CD4-positive, CD25-positive, alpha-beta regulatory T cell (primary cell): Measurements from ENCODE around the gene CARTPT. TPM values are rescaled to one million over a fixed set of nuclear protein-coding genes. Genes with fewer than 3 reads are reported as not detected.
A peak's percentile ranks its signal among the peaks of the same experiment; 100 is the strongest.

Experiments
- ATAC-seq, 2 donors: fragments of 150-1000 bp; cut with Tn5 transposase; one replicate each; pipeline ENCODE4 v1.10.0; 2021; ENCODE audit warnings: low read depth in 2 of 2, moderate number of reproducible peaks in 2 of 2, moderate library complexity in 1 of 2
- DNase-seq, 3 donors: peaks; one replicate each; pipeline versions ENCODE4 v3.0.0 to v3.0.0-alpha.2; 2012 to 2022; ENCODE audit warnings: mixed read lengths in 1 of 3
- H3K27ac ChIP-seq: one replicate; pipeline ENCODE4 v1.7.0; 2013; ENCODE audit warnings: mild to moderate bottlenecking, low read length; ENCODE audit not compliant: insufficient read depth, poor library complexity, severe bottlenecking
- H3K27me3 ChIP-seq: one replicate; pipeline ENCODE4 v1.7.0; 2013; ENCODE audit warnings: low read length; ENCODE audit not compliant: control insufficient read depth, insufficient read depth
- H3K36me3 ChIP-seq: one replicate; pipeline ENCODE4 v1.7.0; 2013; ENCODE audit warnings: mild to moderate bottlenecking, low read length, moderate library complexity; ENCODE audit not compliant: control insufficient read depth, insufficient read depth
- H3K4me1 ChIP-seq: 2 replicates; pipeline ENCODE4 v1.7.0; 2013; ENCODE audit warnings: mild to moderate bottlenecking, low read length; ENCODE audit not compliant: insufficient read depth, control insufficient read depth, poor library complexity, severe bottlenecking
- H3K4me3 ChIP-seq: one replicate; pipeline ENCODE4 v1.7.0; 2013; ENCODE audit warnings: low read depth, mild to moderate bottlenecking, low read length, moderate library complexity
- H3K9me3 ChIP-seq, 2 experiments: 1 replicate in 1 of 2; 2 replicates in 1 of 2; pipeline ENCODE4 v1.7.0; 2013; ENCODE audit warnings: low read length in 2 of 2, mild to moderate bottlenecking in 1 of 2, moderate library complexity in 1 of 2; ENCODE audit not compliant: control insufficient read depth in 2 of 2
- H3K27ac Mint-ChIP-seq, 3 donors: one replicate each; pipeline ENCODE4 v1.8.0; 2020 to 2022; ENCODE audit warnings: mild to moderate bottlenecking in 3 of 3, mixed read lengths in 3 of 3, moderate library complexity in 2 of 3
- H3K27me3 Mint-ChIP-seq: one replicate; pipeline ENCODE4 v1.8.0; 2022; ENCODE audit warnings: mild to moderate bottlenecking, mixed read lengths
- H3K36me3 Mint-ChIP-seq: one replicate; pipeline ENCODE4 v1.8.0; 2020; ENCODE audit warnings: mixed read lengths
- H3K4me1 Mint-ChIP-seq, 4 donors: one replicate each; pipeline ENCODE4 v1.8.0; 2020 to 2022; ENCODE audit warnings: mixed read lengths in 4 of 4, mild to moderate bottlenecking in 1 of 4
- H3K4me3 Mint-ChIP-seq, 4 donors: one replicate each; pipeline ENCODE4 v1.8.0; 2020 to 2022; ENCODE audit warnings: mild to moderate bottlenecking in 4 of 4, mixed read lengths in 4 of 4, moderate library complexity in 3 of 4
- H3K9me3 Mint-ChIP-seq, 7 donors: one replicate each; pipeline ENCODE4 v1.8.0; 2020 to 2022; ENCODE audit warnings: mixed read lengths in 7 of 7, mild to moderate bottlenecking in 3 of 7, moderate library complexity in 2 of 7
- polyA plus RNA-seq, 4 donors: library from polyadenylated mRNA; unstranded; fragments of 300-500 nt; fragmentation: Illumina TruSeq; gene quantifications; one replicate each; pipeline ENCODE4 v1.2.3, GENCODE V29; 2021
- total RNA-seq: library from RNA; stranded (reverse); gene quantifications from one replicate; pipeline ENCODE4 v1.2.3, GENCODE V29; 2022

Gene CARTPT
- total and polyA plus RNA-seq, 5 donors from 2014 or later, result not detected

DNA sequence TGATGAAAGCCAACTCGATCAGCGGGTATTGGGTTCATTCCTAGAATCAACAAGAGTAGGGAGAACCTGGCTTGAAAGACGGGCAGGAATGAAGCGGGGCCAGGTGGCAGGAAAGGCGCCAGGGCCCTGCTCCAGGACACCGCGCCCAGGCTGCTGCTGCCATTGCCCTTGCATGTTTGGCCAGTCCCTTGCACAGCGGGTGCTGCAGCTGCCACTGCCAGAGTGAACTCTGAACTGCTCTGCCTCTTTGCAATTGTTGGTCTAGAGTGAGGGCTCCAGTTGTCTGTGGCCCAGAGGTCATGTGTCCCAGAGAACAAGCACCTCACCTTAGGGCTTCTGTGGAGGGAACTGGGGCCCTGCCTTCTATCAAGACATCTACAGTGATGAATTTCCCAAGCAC is 24.0 kb upstream of the CARTPT start:
- peaks cover 0 to 5% of the 10 kb centered on the region in 2 experiments for H3K9me3 ChIP-seq
- Mint-ChIP-seq H3K36me3 (peaks cover 3% of the 10 kb centered on the region), H3K27me3 (peaks cover 9% of the 10 kb centered on the region), H3K9me3 (peaks cover 0 to 6% (median 2%) of the 10 kb centered on the region in 7 donors), H3K27ac (no peak overlapping the region), H3K4me3 (no peak overlapping the region), H3K4me1 (peaks cover 4 to 8% (median 5%) of the 10 kb centered on the region in 4 donors)
- H3K4me3 ChIP-seq, result no peak overlapping the region
- H3K27ac ChIP-seq, result no peak overlapping the region
- DNase-seq, result no peak
- H3K36me3 ChIP-seq, result no peaks in the 10 kb centered on the region
- H3K4me1 ChIP-seq, result peaks cover 6% of the 10 kb centered on the region
- no peak for ATAC-seq
- H3K27me3 ChIP-seq, result peaks cover 10% of the 10 kb centered on the region

DNA sequence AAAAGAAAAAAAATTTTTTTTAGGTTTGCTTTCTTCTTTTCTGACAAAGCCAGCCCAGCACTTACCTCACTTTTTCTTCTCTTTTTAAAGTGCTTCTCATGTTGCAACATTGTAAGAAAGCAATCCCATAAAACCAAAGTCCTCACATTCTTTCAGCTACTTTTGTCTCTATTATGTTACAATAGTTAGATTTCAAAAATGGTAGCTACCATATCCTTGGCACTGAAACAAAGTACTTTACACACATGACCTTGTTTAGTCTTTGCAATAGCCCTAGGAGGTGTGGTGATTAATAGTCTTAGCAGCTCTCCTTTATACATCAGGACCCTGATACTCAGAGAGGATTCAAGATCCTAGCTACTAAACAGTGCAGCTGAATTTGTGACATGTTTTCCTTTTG is 23.5 kb upstream of the CARTPT start:
- DNase-seq (no peak), ATAC-seq (no peak)
- Mint-ChIP-seq H3K27me3 (peaks cover 6% of the 10 kb centered on the region), H3K9me3 (peaks cover 0 to 6% (median 2%) of the 10 kb centered on the region in 7 donors), H3K27ac (no peak overlapping the region), H3K4me1 (peaks cover 4 to 8% (median 5%) of the 10 kb centered on the region in 4 donors), H3K36me3 (peaks cover 3% of the 10 kb centered on the region), H3K4me3 (no peak overlapping the region)
- H3K36me3 ChIP-seq, result no peaks in the 10 kb centered on the region
- no peak overlapping the region for H3K27ac ChIP-seq
- H3K4me1 ChIP-seq, result peaks cover 6% of the 10 kb centered on the region
- peaks cover 10% of the 10 kb centered on the region for H3K27me3 ChIP-seq
- peaks cover 0 to 5% of the 10 kb centered on the region in 2 experiments for H3K9me3 ChIP-seq
- no peak overlapping the region for H3K4me3 ChIP-seq

DNA sequence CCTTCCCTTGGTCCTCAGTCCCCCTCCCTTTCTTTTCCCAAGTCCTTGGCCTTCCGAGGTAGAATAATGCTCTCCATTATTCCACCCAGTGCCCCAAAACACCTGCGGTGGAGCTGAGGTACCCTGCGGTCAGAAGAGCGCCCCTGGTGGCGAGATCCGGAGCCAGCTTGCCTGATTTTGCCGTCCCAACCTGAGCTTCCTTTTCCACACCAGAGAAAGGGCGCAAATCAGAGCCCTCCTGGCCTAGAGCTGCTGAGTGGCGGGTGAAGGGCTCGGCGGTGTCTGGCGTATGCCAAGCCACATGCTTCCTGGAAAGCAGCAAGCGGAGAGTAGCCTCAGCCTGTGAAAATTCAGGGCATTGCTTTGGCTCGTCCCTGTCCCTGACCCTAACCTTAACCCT is 21.1 kb upstream of the CARTPT start:
- Mint-ChIP-seq H3K27me3 (peaks cover 6% of the 10 kb centered on the region), H3K4me1 (peaks cover 4 to 8% (median 5%) of the 10 kb centered on the region in 4 donors), H3K4me3 (no peak overlapping the region), H3K27ac (no peak overlapping the region), H3K36me3 (peaks cover 3% of the 10 kb centered on the region), H3K9me3 (peaks cover 0 to 6% (median 2%) of the 10 kb centered on the region in 7 donors)
- no peaks in the 10 kb centered on the region for H3K36me3 ChIP-seq
- peaks cover 0 to 5% of the 10 kb centered on the region in 2 experiments for H3K9me3 ChIP-seq
- no peak overlapping the region for H3K27ac ChIP-seq
- no peak for DNase-seq
- peak overlapping the region; percentile 51 for H3K4me3 ChIP-seq
- peaks cover 8% of the 10 kb centered on the region for H3K27me3 ChIP-seq
- ATAC-seq, result no peak
- H3K4me1 ChIP-seq, result peaks cover 6% of the 10 kb centered on the region

DNA sequence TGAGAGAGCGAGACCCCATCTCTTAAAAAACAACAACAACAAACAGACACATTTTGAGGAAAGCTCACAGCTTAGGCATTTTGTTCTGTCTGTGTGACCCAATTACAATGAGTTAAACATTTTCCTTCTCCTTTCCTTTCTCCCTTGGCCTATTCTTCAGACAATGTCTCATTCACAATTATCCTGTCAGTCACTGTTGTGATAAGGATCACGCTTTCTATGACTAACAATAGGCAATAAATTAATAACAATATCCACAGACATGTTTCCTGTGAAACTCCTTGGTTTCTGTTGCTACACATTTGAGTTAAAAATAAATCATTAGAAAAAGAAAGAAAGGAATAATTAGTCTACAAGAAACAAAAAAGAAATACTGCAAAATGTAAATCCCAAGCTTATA is 19.8 kb upstream of the CARTPT start:
- DNase-seq, result no peak
- Mint-ChIP-seq H3K27me3 (peaks cover 4% of the 10 kb centered on the region), H3K36me3 (peaks cover 3% of the 10 kb centered on the region), H3K4me1 (peaks cover 4 to 8% (median 5%) of the 10 kb centered on the region in 4 donors), H3K27ac (no peak overlapping the region), H3K4me3 (no peak overlapping the region), H3K9me3 (peaks cover 0 to 6% (median 2%) of the 10 kb centered on the region in 7 donors)
- H3K9me3 ChIP-seq, result peaks cover 0 to 5% of the 10 kb centered on the region in 2 experiments
- H3K27ac ChIP-seq, result no peak overlapping the region
- H3K27me3 ChIP-seq, result peaks cover 8% of the 10 kb centered on the region
- no peak for ATAC-seq
- no peak overlapping the region for H3K4me3 ChIP-seq
- H3K4me1 ChIP-seq, result peaks cover 6% of the 10 kb centered on the region
- no peaks in the 10 kb centered on the region for H3K36me3 ChIP-seq

DNA sequence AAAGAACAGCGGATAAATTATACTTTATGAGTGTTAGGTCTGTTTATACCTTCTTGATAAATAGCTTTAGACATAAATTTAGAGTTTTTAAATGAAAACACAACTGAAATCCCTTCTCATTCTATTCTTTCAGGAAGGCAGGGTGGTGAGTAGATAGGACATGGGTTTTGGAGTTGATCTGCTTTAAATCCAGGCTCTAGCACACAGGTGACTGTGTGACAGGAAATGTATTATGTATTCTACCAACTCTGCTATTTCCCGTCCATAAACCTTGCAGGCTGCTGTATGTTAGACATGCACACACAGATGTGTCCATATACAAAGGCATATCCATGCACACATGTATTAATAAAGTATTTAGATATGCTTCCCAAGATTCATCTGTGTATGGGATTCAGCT is 19.3 kb upstream of the CARTPT start:
- Histone ChIP-seq H3K9me3 (peaks cover 0 to 5% of the 10 kb centered on the region in 2 experiments), H3K36me3 (no peaks in the 10 kb centered on the region), H3K27me3 (peaks cover 8% of the 10 kb centered on the region), H3K4me1 (peaks cover 6% of the 10 kb centered on the region), H3K27ac (no peak overlapping the region), H3K4me3 (no peak overlapping the region)
- peaks cover 2% of the 10 kb centered on the region for H3K27me3 Mint-ChIP-seq
- ATAC-seq (no peak), DNase-seq (no peak)
- H3K4me3 Mint-ChIP-seq, result no peak overlapping the region
- peaks cover 0 to 6% (median 2%) of the 10 kb centered on the region in 7 donors for H3K9me3 Mint-ChIP-seq
- H3K4me1 Mint-ChIP-seq, result peaks cover 4 to 8% (median 5%) of the 10 kb centered on the region in 4 donors
- peaks cover 3% of the 10 kb centered on the region for H3K36me3 Mint-ChIP-seq
- H3K27ac Mint-ChIP-seq, result no peak overlapping the region

DNA sequence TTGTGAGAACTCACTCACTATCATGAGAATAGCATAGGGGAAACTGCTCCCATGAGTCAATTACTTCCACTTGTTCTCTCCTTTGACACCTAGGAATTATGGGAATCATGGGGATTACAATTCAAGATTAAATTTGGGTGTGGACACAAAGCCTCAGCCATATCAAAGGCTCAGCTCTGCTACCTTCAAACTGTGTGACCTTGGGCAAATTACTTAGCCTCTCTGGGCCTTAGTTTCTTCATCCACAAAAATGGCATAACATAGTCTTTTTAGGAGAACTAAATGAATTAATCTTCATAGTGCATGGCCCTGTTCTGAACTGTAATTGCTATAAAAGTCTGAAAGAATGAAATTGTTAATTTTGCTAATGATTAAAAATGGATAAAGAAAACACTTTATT is 18.3 kb upstream of the CARTPT start:
- Mint-ChIP-seq H3K36me3 (peaks cover 3% of the 10 kb centered on the region), H3K27ac (no peak overlapping the region), H3K27me3 (peaks cover 5% of the 10 kb centered on the region), H3K4me1 (peaks cover 4 to 8% (median 5%) of the 10 kb centered on the region in 4 donors), H3K4me3 (no peak overlapping the region), H3K9me3 (peaks cover 0 to 6% (median 2%) of the 10 kb centered on the region in 7 donors)
- ATAC-seq (no peak), DNase-seq (no peak)
- H3K9me3 ChIP-seq, result peaks cover 0 to 5% of the 10 kb centered on the region in 2 experiments
- peaks cover 6% of the 10 kb centered on the region for H3K4me1 ChIP-seq
- H3K27ac ChIP-seq, result no peak overlapping the region
- no peaks in the 10 kb centered on the region for H3K36me3 ChIP-seq
- H3K27me3 ChIP-seq, result peaks cover 4% of the 10 kb centered on the region
- no peak overlapping the region for H3K4me3 ChIP-seq

DNA sequence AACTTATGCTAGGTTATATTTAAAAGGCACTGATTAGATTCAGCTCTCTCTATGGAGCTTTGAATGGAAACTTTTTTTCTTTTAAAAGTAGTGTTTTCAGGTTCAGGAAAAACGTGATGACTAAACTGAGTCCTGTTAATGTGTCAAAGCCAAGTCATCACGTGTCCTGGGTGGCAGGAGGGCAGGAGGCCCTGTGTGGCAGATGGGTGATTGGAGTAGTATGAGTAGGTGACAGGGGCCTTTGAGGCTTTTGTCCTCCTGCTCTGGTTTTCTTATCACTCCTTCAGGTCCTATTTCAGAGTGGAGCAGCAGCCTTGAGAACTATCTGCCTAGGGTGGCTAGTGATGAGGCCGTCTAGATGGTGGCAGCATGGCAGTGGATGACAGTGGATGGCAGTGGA is 17.7 kb upstream of the CARTPT start:
- ATAC-seq, result no peak
- H3K27me3 ChIP-seq, result peaks cover 1% of the 10 kb centered on the region
- H3K4me3 ChIP-seq, result no peak overlapping the region
- Mint-ChIP-seq H3K36me3 (peaks cover 3% of the 10 kb centered on the region), H3K4me1 (peaks cover 4 to 8% (median 5%) of the 10 kb centered on the region in 4 donors), H3K9me3 (peaks cover 0 to 6% (median 0%) of the 10 kb centered on the region in 7 donors), H3K27ac (no peak overlapping the region), H3K4me3 (no peak overlapping the region), H3K27me3 (peaks cover 5% of the 10 kb centered on the region)
- peaks cover 0 to 5% of the 10 kb centered on the region in 2 experiments for H3K9me3 ChIP-seq
- peaks cover 6% of the 10 kb centered on the region for H3K4me1 ChIP-seq
- no peak for DNase-seq
- H3K27ac ChIP-seq, result no peak overlapping the region
- H3K36me3 ChIP-seq, result no peaks in the 10 kb centered on the region

DNA sequence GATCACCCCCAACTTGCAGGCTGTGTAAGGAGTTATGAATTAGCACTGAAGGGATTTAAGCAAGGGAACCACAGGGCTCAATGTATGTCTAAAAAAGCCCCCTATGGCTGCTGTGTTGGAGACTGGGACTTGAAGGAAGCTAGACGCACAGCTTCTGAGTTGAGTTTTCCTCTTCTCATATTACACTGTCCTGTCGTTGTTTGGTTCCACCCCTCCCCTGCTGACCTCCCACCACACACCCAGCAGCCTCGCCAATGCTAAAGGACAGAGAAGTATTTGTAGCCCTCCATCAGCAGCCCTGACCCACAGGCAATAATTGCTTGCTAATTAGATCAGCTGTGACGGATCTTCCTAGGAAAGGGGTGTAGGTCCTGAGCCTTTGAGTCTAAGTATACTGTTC is 15.1 kb upstream of the CARTPT start:
- H3K27ac Mint-ChIP-seq, result no peak overlapping the region
- no peaks in the 10 kb centered on the region for H3K36me3 Mint-ChIP-seq
- H3K9me3 Mint-ChIP-seq, result no peaks in the 10 kb centered on the region
- ATAC-seq (no peak), DNase-seq (no peak)
- H3K4me1 Mint-ChIP-seq, result peaks cover 0 to 2% (median 0%) of the 10 kb centered on the region in 4 donors
- H3K36me3 ChIP-seq, result no peaks in the 10 kb centered on the region
- H3K4me3 ChIP-seq, result no peak overlapping the region
- H3K27me3 Mint-ChIP-seq, result peaks cover 10% of the 10 kb centered on the region
- no peak overlapping the region for H3K27ac ChIP-seq
- H3K4me1 ChIP-seq, result no peaks in the 10 kb centered on the region
- H3K9me3 ChIP-seq, result no peaks in the 10 kb centered on the region
- peaks cover 2% of the 10 kb centered on the region for H3K27me3 ChIP-seq
- H3K4me3 Mint-ChIP-seq, result no peak overlapping the region
